Retinal pigment epithelial cell (primary cell): Measurements from ENCODE around the gene ABAT.

Source experiments
- DNase-seq: peaks from one replicate; pipeline ENCODE4 v3.0.0-alpha.2; 2010; ENCODE audit warnings: low read depth
- H3K4me3 ChIP-seq: 2 replicates; pipeline ENCODE4 v1.5.1; 2011; ENCODE audit warnings: mild to moderate bottlenecking, low read length, control low read depth, moderate library complexity
- TF ChIP-seq, protein P1 (sequence below): conservative IDR thresholded peaks from 2 replicates; pipeline ENCODE4 v1.5.1; 2011; ENCODE audit warnings: low read depth, low read length, control low read depth, inconsistent platforms

The ABAT gene

DNA sequence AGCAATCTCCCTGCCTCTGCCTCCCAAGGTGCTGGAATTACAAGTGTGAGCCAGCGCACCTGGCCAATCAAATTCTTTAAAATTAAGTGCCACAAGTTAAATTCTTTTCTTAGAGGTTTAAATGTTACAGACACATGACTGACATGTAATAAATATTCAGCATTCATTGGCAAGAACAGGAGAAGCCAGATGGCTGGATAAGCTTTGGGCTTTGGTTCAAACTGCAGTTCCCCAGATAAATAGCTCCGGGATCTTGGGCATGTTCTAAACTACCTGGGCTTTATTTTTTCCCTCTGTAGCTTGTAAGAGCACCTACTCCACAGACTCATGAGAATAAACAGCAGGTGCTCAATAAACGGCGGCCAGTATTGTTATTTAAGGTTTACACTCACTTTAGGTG is 34.1 kb downstream of the ABAT start:
- DNase-seq, result no peak
- TF ChIP-seq, protein P1, sequence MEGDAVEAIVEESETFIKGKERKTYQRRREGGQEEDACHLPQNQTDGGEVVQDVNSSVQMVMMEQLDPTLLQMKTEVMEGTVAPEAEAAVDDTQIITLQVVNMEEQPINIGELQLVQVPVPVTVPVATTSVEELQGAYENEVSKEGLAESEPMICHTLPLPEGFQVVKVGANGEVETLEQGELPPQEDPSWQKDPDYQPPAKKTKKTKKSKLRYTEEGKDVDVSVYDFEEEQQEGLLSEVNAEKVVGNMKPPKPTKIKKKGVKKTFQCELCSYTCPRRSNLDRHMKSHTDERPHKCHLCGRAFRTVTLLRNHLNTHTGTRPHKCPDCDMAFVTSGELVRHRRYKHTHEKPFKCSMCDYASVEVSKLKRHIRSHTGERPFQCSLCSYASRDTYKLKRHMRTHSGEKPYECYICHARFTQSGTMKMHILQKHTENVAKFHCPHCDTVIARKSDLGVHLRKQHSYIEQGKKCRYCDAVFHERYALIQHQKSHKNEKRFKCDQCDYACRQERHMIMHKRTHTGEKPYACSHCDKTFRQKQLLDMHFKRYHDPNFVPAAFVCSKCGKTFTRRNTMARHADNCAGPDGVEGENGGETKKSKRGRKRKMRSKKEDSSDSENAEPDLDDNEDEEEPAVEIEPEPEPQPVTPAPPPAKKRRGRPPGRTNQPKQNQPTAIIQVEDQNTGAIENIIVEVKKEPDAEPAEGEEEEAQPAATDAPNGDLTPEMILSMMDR, result no peak
- no peak overlapping the region for H3K4me3 ChIP-seq

DNA sequence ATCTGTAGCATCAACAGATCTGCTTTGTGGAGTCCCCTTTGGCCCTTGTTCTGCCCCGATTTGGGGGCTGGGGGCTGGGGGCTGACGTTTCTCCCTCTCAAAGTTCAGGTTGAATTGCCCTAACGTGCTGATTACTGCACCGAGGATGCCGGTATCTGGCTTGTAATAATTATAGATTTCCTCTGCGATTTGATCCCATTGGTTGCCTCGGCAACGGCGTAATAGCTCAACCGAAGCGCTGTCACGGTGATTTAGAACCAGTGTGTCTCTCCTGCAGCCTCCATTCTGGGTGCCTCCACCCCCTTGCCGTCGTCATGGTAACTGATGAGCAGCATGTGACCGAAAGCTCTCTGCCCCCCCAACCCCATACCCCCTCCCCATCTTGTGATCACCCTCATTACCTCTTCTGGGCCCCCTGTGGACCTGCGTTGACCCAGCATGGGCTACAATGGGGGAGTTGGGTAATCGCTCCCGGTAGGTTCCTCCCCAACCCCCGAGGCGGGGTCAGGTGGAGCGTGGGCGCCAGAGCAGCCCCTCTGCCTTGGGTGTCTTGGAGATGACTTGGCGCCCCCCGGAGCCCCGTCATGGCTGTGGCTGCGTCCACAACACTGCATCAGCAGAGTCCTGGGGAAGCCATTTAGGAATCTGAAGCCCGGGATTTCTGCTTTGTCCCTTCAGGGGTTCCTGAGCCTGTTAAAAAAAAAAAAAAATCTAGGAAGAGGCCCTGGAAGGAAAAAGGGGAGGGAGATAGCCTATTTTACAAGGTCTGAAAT is 38.4 kb downstream of the ABAT start:
- no peak for DNase-seq
- TF ChIP-seq, protein P1, result no peak
- H3K4me3 ChIP-seq, result no peak overlapping the region

DNA sequence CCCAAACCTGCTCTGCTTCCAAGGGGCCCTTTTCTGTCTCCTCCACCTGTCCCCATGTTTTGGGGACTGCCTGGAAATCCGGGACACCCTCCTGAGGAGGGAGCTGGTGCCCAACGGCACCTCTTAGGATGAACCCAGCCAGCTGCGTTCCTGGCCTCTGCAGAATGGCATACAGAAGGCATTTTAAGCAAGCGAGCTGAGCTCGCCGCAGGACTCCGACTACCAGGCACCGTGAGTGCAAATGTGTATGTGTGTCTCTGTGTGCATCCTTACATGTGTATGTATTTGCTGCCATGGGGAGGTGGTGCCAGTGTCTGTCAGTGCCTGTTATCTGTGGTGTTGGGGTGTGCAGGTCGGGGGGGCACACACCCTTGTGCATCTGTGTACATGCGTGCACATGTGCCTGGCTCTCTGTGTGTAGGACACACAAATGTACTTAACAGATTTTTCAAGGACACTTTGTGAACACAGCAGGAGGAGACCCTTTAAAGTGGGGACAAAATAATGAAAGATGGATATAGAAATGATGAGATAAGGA is 39.3 kb downstream of the ABAT start:
- TF ChIP-seq, protein P1, result no peak
- no peak for DNase-seq
- no peak overlapping the region for H3K4me3 ChIP-seq

DNA sequence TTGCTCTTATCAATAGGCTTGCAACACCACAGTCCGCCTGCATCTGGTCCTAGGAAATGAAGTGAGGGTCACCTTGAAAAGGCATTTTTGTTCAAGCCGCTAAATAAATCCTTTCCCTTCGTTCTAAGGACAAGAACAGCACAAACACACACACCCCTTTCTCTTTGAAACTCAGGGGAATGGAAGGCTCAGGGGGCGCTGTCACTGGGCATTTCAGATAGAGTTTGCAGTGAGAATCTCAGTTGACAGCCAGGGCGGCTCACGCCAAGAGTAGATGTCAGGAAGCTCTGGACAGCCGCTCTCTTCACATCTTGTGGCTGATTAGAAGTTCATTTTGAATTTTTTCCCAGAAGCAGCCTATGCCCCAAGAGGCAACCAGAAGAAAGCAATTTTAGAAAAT is 39.8 kb downstream of the ABAT start:
- TF ChIP-seq, protein P1, result no peak
- no peak overlapping the region for H3K4me3 ChIP-seq
- DNase-seq, result no peak

DNA sequence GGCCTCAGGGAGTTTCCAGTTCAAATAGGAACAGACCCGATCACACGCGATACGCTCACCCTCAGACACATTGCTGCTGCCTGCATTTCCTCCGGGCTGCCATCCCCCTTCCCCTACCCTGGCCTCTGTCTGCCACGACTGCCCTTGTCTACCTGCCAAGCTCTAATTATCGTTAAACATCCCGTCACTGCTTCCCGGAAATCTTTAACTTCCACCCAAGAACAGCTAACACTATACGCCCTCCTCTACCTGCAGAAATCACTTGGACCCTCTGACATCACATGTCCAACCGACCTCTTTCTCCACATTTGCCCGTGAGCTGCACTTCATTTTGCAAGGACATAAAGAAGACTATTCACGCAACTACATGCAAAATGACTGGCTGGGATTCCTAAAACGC is 40.4 kb downstream of the ABAT start:
- DNase-seq, result no peak

DNA sequence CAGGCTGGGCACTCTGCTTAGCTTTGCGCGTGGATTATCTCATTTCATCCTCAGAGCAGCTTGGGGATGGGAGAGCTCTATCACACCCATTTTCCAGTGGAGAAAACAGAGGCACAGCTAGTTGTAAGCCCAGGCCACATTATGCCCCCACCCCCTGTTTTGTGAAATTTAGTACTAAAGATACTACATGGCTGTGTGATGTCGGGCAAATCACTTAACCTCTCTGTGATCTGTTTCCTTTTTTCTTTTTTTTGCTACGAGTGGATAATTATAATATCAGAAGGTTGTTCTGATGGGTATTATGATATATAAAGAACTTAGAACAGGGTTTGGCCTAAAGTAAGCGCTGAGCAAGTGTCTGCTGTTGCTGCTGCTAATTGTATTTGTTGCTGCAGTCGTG is 41.6 kb downstream of the ABAT start:
- TF ChIP-seq, protein P1, result no peak
- no peak overlapping the region for H3K4me3 ChIP-seq
- no peak for DNase-seq

More for the DNA sequence above, 40.4 kb downstream of the ABAT start:
- TF ChIP-seq, protein P1, result no peak
- H3K4me3 ChIP-seq, result no peak overlapping the region

DNA sequence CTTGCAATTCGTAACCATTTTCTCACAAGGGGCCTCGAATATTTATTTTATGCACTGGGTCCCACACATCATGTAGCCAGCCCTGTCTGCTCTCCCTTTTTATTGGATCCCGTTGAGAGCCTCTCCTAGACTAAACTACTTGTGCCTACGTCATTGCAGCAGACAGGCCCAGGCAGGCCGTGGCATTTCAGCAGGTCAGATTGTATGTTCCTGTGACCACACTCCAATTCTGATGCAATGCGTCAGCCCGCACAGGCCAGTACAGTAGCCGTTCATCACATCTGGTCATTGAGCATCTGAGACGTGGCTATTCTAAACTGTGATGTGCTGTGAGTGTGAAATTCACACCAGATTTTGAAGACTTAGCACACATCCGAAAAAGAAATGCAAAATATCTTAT is 42.2 kb downstream of the ABAT start:
- DNase-seq, result no peak
- TF ChIP-seq, protein P1, result no peak
- H3K4me3 ChIP-seq, result no peak overlapping the region
